Duodenal mucosa (tissue), 2 donors: Measurements from ENCODE around the gene ECE2.

Experiments used
- H3K27ac ChIP-seq: one replicate; pipeline ENCODE4 v1.7.0; 2013; ENCODE audit warnings: low read depth, low read length
- H3K27me3 ChIP-seq, 2 donors: one replicate each; pipeline ENCODE4 v1.7.0; 2013; ENCODE audit warnings: low read length in 2 of 2, control low read depth in 1 of 2; ENCODE audit not compliant: insufficient read depth in 2 of 2, control insufficient read depth in 1 of 2
- H3K36me3 ChIP-seq, 2 donors: one replicate each; pipeline ENCODE4 v1.7.0; 2013; ENCODE audit warnings: low read length in 2 of 2, control low read depth in 1 of 2; ENCODE audit not compliant: insufficient read depth in 2 of 2, control insufficient read depth in 1 of 2
- H3K4me1 ChIP-seq, 2 donors: one replicate each; pipeline ENCODE4 v1.7.0; 2013; ENCODE audit warnings: low read length in 2 of 2, control low read depth in 1 of 2; ENCODE audit not compliant: insufficient read depth in 2 of 2, control insufficient read depth in 1 of 2
- H3K4me3 ChIP-seq, 2 donors: one replicate each; pipeline ENCODE4 v1.7.0; 2013; ENCODE audit warnings: low read length in 2 of 2, low read depth in 1 of 2
- H3K9ac ChIP-seq, 2 donors: one replicate each; pipeline ENCODE4 v1.7.0; 2013; ENCODE audit warnings: low read length in 2 of 2, low read depth in 1 of 2
- H3K9me3 ChIP-seq, 2 donors: one replicate each; pipeline ENCODE4 v1.7.0; 2013; ENCODE audit warnings: low read length in 2 of 2, control low read depth in 1 of 2; ENCODE audit not compliant: control insufficient read depth in 1 of 2

The ECE2 gene

DNA sequence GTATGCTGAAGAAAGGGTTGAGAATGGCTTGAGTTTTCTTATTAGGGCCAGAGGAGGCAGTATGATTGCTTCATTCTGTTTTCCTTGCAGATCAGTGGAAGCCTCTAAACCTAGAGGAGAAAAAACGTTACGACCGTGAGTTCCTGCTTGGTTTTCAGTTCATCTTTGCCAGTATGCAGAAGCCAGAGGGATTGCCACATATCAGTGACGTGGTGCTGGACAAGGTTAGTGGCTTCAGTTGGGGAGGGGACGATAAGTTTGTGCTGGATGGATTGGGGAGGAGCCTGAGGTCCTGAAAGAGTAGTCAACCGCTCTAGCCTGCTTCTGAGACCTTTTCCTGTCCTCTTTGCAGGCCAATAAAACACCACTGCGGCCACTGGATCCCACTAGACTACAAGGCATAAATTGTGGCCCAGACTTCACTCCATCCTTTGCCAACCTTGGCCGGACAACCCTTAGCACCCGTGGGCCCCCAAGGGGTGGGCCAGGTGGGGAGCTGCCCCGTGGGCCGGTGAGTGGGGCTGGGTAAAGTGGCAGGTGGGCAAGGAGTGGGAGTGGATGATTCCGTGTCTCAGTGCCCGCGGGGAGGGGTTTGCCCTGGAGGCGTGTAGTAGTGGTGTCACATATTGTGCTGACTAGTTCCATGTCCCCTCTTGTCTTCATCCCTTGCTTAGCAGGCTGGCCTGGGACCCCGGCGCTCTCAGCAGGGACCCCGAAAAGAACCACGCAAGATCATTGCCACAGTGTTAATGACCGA, 47.1 kb downstream of the ECE2 start:
- Histone ChIP-seq H3K27ac (no peak overlapping the region), H3K4me1 (peaks cover 21 to 22% of the 10 kb centered on the region in 2 donors), H3K9ac (no peak overlapping the region), H3K9me3 (no peaks in the 10 kb centered on the region), H3K27me3 (no peaks in the 10 kb centered on the region), H3K4me3 (no peak overlapping the region), H3K36me3 (peaks cover 75 to 91% of the 10 kb centered on the region in 2 donors)

DNA sequence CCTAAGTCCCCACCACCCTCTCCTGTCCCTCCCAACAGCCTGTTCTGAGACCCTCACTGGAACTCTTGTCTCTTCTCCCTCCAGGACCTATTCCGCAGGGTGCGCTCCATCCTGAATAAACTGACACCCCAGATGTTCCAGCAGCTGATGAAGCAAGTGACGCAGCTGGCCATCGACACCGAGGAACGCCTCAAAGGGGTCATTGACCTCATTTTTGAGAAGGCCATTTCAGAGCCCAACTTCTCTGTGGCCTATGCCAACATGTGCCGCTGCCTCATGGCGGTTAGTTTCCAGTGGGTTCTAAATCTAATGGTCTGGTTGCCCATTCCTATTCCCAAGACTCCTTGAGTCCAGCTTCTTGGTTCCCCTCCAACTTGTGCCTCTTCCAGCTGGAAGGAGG, 47.9 kb downstream of the ECE2 start:
- H3K27ac ChIP-seq, result no peak overlapping the region
- H3K9ac ChIP-seq, result no peak overlapping the region
- H3K4me3 ChIP-seq, result no peak overlapping the region
- H3K4me1 ChIP-seq, result peaks cover 16 to 21% of the 10 kb centered on the region in 2 donors
- H3K9me3 ChIP-seq, result no peaks in the 10 kb centered on the region
- H3K36me3 ChIP-seq, result peaks cover 81 to 93% of the 10 kb centered on the region in 2 donors
- no peaks in the 10 kb centered on the region for H3K27me3 ChIP-seq

GRCh38 chr3:184325269-184325668, 49.4 kb downstream of the ECE2 start:
- Histone ChIP-seq H3K9me3 (no peaks in the 10 kb centered on the region), H3K4me3 (no peak overlapping the region), H3K27ac (no peak overlapping the region), H3K27me3 (no peaks in the 10 kb centered on the region), H3K9ac (no peak overlapping the region), H3K4me1 (peaks cover 2 to 7% of the 10 kb centered on the region in 2 donors), H3K36me3 (peaks cover 87 to 100% of the 10 kb centered on the region in 2 donors)

DNA sequence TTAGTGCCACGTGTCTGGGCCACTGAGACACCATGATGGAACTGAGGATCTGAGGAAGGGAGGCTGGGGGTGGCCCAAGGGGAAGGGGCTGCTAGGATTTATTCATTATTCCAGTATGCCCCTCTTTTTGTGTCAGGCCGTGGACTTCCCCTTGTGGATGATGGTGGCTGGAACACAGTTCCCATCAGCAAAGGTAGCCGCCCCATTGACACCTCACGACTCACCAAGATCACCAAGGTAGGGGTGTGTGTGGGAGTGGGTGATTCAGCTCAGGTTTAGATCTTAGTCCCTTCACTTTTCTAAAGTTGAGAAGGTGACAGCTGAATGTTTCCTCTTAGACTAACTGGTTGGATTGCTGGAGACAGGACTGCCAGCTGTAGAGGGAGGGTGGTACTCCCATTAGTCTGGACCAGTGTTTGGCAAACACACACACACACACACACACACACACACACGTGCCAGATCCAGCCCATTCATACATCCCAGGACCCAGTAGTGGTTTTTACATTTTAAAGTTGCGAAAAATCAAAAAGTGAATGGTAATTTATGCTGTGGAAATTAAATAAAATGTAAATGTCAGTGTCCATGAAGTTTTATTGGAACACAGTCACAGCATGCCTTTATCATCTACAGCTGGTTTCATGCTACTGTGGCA, 50.0 kb downstream of the ECE2 start:
- no peak overlapping the region for H3K27ac ChIP-seq
- no peak overlapping the region for H3K4me3 ChIP-seq

DNA sequence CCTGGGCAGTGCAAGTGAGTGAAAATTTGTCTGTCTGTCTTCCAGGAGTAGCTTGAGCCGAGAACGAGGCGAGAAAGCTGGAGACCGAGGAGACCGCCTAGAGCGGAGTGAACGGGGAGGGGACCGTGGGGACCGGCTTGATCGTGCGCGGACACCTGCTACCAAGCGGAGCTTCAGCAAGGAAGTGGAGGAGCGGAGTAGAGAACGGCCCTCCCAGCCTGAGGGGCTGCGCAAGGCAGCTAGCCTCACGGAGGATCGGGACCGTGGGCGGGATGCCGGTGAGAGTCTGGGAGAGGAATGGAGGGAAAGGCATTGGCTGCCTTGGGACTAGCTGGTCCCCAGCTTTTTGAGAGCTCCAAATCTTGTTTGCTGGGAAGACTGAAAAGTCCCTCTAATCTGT, 51.3 kb downstream of the ECE2 start:
- Histone ChIP-seq H3K4me1 (no peaks in the 10 kb centered on the region), H3K36me3 (peaks cover 84 to 99% of the 10 kb centered on the region in 2 donors), H3K27ac (no peak overlapping the region), H3K9ac (no peak overlapping the region), H3K4me3 (no peak overlapping the region), H3K9me3 (no peaks in the 10 kb centered on the region), H3K27me3 (no peaks in the 10 kb centered on the region)

More for the DNA sequence above, 50.0 kb downstream of the ECE2 start:
- Histone ChIP-seq H3K4me1 (peaks cover 0 to 1% of the 10 kb centered on the region in 2 donors), H3K9me3 (no peaks in the 10 kb centered on the region), H3K9ac (no peak overlapping the region), H3K36me3 (peaks cover 83 to 99% of the 10 kb centered on the region in 2 donors), H3K27me3 (no peaks in the 10 kb centered on the region)

GRCh38 chr3:184328516-184328915, 52.7 kb downstream of the ECE2 start:
- no peak overlapping the region for H3K9ac ChIP-seq
- H3K36me3 ChIP-seq, result peaks cover 83 to 99% of the 10 kb centered on the region in 2 donors
- no peak overlapping the region for H3K27ac ChIP-seq
- no peaks in the 10 kb centered on the region for H3K27me3 ChIP-seq
- H3K9me3 ChIP-seq, result no peaks in the 10 kb centered on the region
- no peaks in the 10 kb centered on the region for H3K4me1 ChIP-seq
- H3K4me3 ChIP-seq, result no peak overlapping the region

GRCh38 chr3:184332370-184333090, 56.7 kb downstream of the ECE2 start:
- Histone ChIP-seq H3K27me3 (no peaks in the 10 kb centered on the region), H3K36me3 (peaks cover 60 to 78% of the 10 kb centered on the region in 2 donors), H3K4me1 (peaks cover 15 to 19% of the 10 kb centered on the region in 2 donors), H3K9me3 (no peaks in the 10 kb centered on the region), H3K27ac (no peak overlapping the region), H3K9ac (no peak overlapping the region), H3K4me3 (no peak overlapping the region)

DNA sequence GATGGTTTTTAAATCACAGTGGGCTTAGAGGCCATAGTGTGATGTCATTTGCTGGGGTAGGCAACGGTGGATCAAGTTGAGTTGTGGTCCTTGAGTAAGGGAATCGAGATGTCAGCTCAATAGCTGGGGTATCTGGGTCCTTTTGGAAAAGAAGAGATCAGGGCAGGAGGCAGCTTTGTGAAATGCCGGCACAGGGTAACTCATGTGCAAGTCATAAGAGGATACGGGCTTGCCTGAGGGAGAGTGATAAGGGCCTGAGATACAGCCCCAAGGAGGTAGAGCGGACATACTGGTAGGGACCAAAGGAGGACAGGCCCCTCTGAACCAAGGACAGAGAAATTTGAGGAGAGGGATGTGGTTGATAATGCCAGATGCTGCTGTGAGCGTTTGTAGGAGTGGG, 57.4 kb downstream of the ECE2 start:
- H3K36me3 ChIP-seq, result peaks cover 55 to 72% of the 10 kb centered on the region in 2 donors
- no peak overlapping the region for H3K27ac ChIP-seq
- no peaks in the 10 kb centered on the region for H3K9me3 ChIP-seq
- peaks cover 15 to 26% of the 10 kb centered on the region in 2 donors for H3K4me1 ChIP-seq
- H3K9ac ChIP-seq, result no peak overlapping the region
- no peak overlapping the region for H3K4me3 ChIP-seq
- H3K27me3 ChIP-seq, result no peaks in the 10 kb centered on the region

DNA sequence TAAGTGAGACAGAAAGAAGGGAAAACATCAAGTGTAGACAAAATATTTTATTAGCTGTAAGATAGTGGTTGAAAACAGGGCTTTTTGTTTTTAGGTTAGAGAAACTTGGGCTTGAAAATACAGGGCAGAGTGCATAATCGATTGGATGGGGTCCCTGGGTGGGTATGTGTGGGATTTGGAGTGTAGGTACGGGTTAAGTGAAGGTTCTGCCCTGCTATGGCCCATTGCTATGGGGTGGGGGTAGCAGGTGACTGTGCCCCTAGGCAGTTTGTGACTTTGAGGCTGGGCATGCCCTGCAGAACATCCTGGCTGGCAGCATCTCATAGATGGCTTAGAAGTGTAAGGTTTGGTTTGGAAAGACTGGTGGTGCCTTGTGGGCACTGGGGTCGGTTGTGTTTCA, 57.9 kb downstream of the ECE2 start:
- peaks cover 15 to 31% of the 10 kb centered on the region in 2 donors for H3K4me1 ChIP-seq
- H3K27me3 ChIP-seq, result no peaks in the 10 kb centered on the region
- H3K36me3 ChIP-seq, result peaks cover 50 to 66% of the 10 kb centered on the region in 2 donors
- no peak overlapping the region for H3K9ac ChIP-seq
- H3K27ac ChIP-seq, result no peak overlapping the region
- no peak overlapping the region for H3K4me3 ChIP-seq
- H3K9me3 ChIP-seq, result no peaks in the 10 kb centered on the region
